GM23248 (cell line): ENCODE measurements around the gene LKAAEAR1. TPM values are rescaled to one million over a fixed set of nuclear protein-coding genes. Genes with fewer than 3 reads are reported as not detected.

Experiments used
- DNase-seq: peaks from one replicate; pipeline ENCODE4 v3.0.0-alpha.2; 2015
- H2AFZ ChIP-seq: fragments of 200-600 bp; sonication (generic); 2 replicates; pipeline ENCODE4 v1.6.1; 2016; ENCODE audit warnings: antibody characterized with exemption
- H3F3A ChIP-seq: fragments of 200-600 bp; sonication (generic); 2 replicates; pipeline ENCODE4 v1.6.1; 2016; ENCODE audit warnings: mild to moderate bottlenecking, antibody characterized with exemption, mixed run types; ENCODE audit not compliant: insufficient read depth
- H3K27ac ChIP-seq: fragments of 200-600 bp; sonication (generic); 2 replicates; pipeline ENCODE4 v1.5.1; 2016; ENCODE audit warnings: mild to moderate bottlenecking
- H3K27me3 ChIP-seq: fragments of 200-600 bp; sonication (generic); replicated peaks from 2 replicates; pipeline ENCODE4 v1.6.1; 2016; ENCODE audit warnings: mild to moderate bottlenecking; ENCODE audit not compliant: insufficient read depth
- H3K36me3 ChIP-seq: fragments of 200-600 bp; sonication (generic); 2 replicates; pipeline ENCODE4 v1.6.1; 2016; ENCODE audit warnings: low read depth, mild to moderate bottlenecking
- H3K4me1 ChIP-seq: fragments of 200-600 bp; sonication (generic); 2 replicates; pipeline ENCODE4 v1.6.1; 2016; ENCODE audit warnings: mild to moderate bottlenecking; ENCODE audit not compliant: insufficient read depth
- H3K4me2 ChIP-seq: fragments of 200-600 bp; sonication (generic); one replicate; pipeline ENCODE4 v1.6.1; 2016; ENCODE audit warnings: mild to moderate bottlenecking; ENCODE audit not compliant: unreplicated experiment
- H3K4me3 ChIP-seq: fragments of 200-600 bp; sonication (generic); 2 replicates; pipeline ENCODE4 v1.5.1; 2016; ENCODE audit warnings: mild to moderate bottlenecking
- H3K79me2 ChIP-seq: fragments of 200-600 bp; sonication (generic); 2 replicates; pipeline ENCODE4 v1.6.1; 2016; ENCODE audit warnings: mild to moderate bottlenecking; ENCODE audit not compliant: insufficient read depth
- H3K9ac ChIP-seq: fragments of 200-600 bp; sonication (generic); 2 replicates; pipeline ENCODE4 v1.6.1; 2016; ENCODE audit warnings: mild to moderate bottlenecking
- H3K9me2 ChIP-seq: fragments of 200-600 bp; sonication (generic); 2 replicates; pipeline ENCODE4 v1.6.1; 2016; ENCODE audit warnings: mixed run types, mild to moderate bottlenecking, moderate library complexity; ENCODE audit not compliant: insufficient read depth
- H3K9me3 ChIP-seq: fragments of 200-600 bp; sonication (generic); one replicate; pipeline ENCODE4 v1.6.1; 2017; ENCODE audit warnings: low read depth
- H4K20me1 ChIP-seq: fragments of 200-600 bp; sonication (generic); 2 replicates; pipeline ENCODE4 v1.6.0; 2016; ENCODE audit not compliant: insufficient read depth
- EZH2 ChIP-seq: fragments of 200-600 bp; sonication (generic); IDR thresholded peaks from 2 replicates; pipeline ENCODE4 v1.6.1; 2018; ENCODE audit warnings: antibody characterized with exemption, mild to moderate bottlenecking; ENCODE audit not compliant: insufficient read depth, poor library complexity, severe bottlenecking
- EZH2phosphoT487 ChIP-seq: fragments of 200-600 bp; sonication (generic); IDR thresholded peaks from 2 replicates; pipeline ENCODE4 v1.6.1; 2018; ENCODE audit warnings: antibody characterized with exemption, moderate library complexity, mild to moderate bottlenecking, low read depth; ENCODE audit not compliant: insufficient read depth
- WGBS, 2 experiments: methylation state at CpG; one replicate each; pipeline ENCODE4 v1.1.6; 2015 to 2017; ENCODE audit warnings: low lambda C conversion rate in 2 of 2, low coverage in 1 of 2; ENCODE audit errors: missing lambda C conversion rate in 2 of 2; 5-methylcytosine and 5-hydroxymethylcytosine counted together
- in situ Hi-C: fragments of 300-500 bp; cut with MboI; formaldehyde crosslinking; loops from 2 replicates; pipeline ENCODE4 v1.15.0; 2020
- polyA plus RNA-seq: library from polyadenylated mRNA; unstranded; fragments of >200 nt; fragmentation: Nextera tagmentation; extraction: Ambion mirVana; gene quantifications from 2 replicates; pipeline ENCODE4 v1.2.1, GENCODE V29; 2016
- total RNA-seq: library from RNA; depleted of rRNA; stranded (reverse); fragments of >200 nt; shearing (Covaris generic); gene quantifications from 2 replicates; pipeline ENCODE4 v1.2.3, GENCODE V29; 2014

The LKAAEAR1 gene
- total and polyA plus RNA-seq, 2 experiments from 2014 or later: 0.59 to 3.7 TPM

GRCh38 chr20:64039293-64040160, 44.7 kb downstream of the LKAAEAR1 start:
- in situ Hi-C loops: no loop called here
- peak; percentile 31 for DNase-seq
- peak overlapping the region; percentile 45 for H2AFZ ChIP-seq

GRCh38 chr20:64038565-64039292, 45.5 kb downstream of the LKAAEAR1 start:
- WGBS, 2 experiments: 2 to 3% methylated on average over 52 to 66 of the region's 91 CpGs
- peak; percentile 76 for DNase-seq
- in situ Hi-C loops: no loop called here

More at GRCh38 chr20:64039293-64040160, 44.7 kb downstream of the LKAAEAR1 start:
- TF ChIP-seq EZH2phosphoT487 (no peak), EZH2 (no peak)
- 26 to 29% methylated on average over 9 to 15 of the region's 17 CpGs for WGBS, 2 experiments
- Histone ChIP-seq H3K27ac (no peak overlapping the region), H3K79me2 (no peaks in the 10 kb centered on the region), H3K9me3 (no peaks in the 10 kb centered on the region), H3K27me3 (peaks cover 31% of the 10 kb centered on the region), H3K4me2 (peak overlapping the region; percentile 65), H3F3A (peaks cover 6% of the 10 kb centered on the region), H3K36me3 (no peaks in the 10 kb centered on the region), H3K9ac (no peak overlapping the region), H3K4me3 (peak overlapping the region; percentile 63), H3K9me2 (no peaks in the 10 kb centered on the region), H4K20me1 (no peaks in the 10 kb centered on the region), H3K4me1 (peaks cover 2% of the 10 kb centered on the region; the same call in 1 of the 2 replicates)

GRCh38 chr20:64038224-64038564, 46.0 kb downstream of the LKAAEAR1 start:
- no peaks in the 10 kb centered on the region for H3K9me3 ChIP-seq
- H3K36me3 ChIP-seq: no peaks in the 10 kb centered on the region
- in situ Hi-C loops: no loop called here
- H2AFZ ChIP-seq: no peak overlapping the region
- H3K9ac ChIP-seq: no peak overlapping the region
- no peak overlapping the region for H3K4me2 ChIP-seq
- no peaks in the 10 kb centered on the region for H3K9me2 ChIP-seq
- 7 to 17% methylated on average over 1 to 16 of the region's 30 CpGs for WGBS, 2 experiments
- TF ChIP-seq EZH2 (no peak), EZH2phosphoT487 (no peak)
- H4K20me1 ChIP-seq: no peaks in the 10 kb centered on the region
- no peaks in the 10 kb centered on the region for H3K4me1 ChIP-seq
- H3F3A ChIP-seq: no peaks in the 10 kb centered on the region
- peak overlapping the region; percentile 63; the same call in 1 of the 2 replicates for H3K4me3 ChIP-seq
- peaks cover 31% of the 10 kb centered on the region for H3K27me3 ChIP-seq
- DNase-seq: no peak
- no peaks in the 10 kb centered on the region for H3K79me2 ChIP-seq
- no peak overlapping the region for H3K27ac ChIP-seq

More at GRCh38 chr20:64038565-64039292, 45.5 kb downstream of the LKAAEAR1 start:
- Histone ChIP-seq H3K4me1 (no peaks in the 10 kb centered on the region), H4K20me1 (no peaks in the 10 kb centered on the region), H3K9me2 (no peaks in the 10 kb centered on the region), H3K4me3 (peak overlapping the region; percentile 63), H3K4me2 (peak overlapping the region; percentile 65), H3K36me3 (no peaks in the 10 kb centered on the region), H2AFZ (peak overlapping the region; percentile 45), H3K9ac (no peak overlapping the region), H3K27ac (no peak overlapping the region), H3K9me3 (no peaks in the 10 kb centered on the region), H3K79me2 (no peaks in the 10 kb centered on the region), H3K27me3 (peaks cover 31% of the 10 kb centered on the region), H3F3A (peaks cover 3% of the 10 kb centered on the region)
- no peak for TF ChIP-seq EZH2
- TF ChIP-seq EZH2phosphoT487: no peak

- peaks cover 31% of the 10 kb centered on the region for H3K27me3 ChIP-seq
- no peak overlapping the region for H2AFZ ChIP-seq
- no peaks in the 10 kb centered on the region for H3K9me2 ChIP-seq
- H3K36me3 ChIP-seq: no peaks in the 10 kb centered on the region
- H3K9ac ChIP-seq: no peak overlapping the region
- TF ChIP-seq EZH2: peak; percentile 39
- TF ChIP-seq EZH2phosphoT487: no peak
- no peaks in the 10 kb centered on the region for H4K20me1 ChIP-seq
- DNase-seq: no peak
- no peaks in the 10 kb centered on the region for H3K4me1 ChIP-seq
- H3K79me2 ChIP-seq: no peaks in the 10 kb centered on the region
- no peak overlapping the region for H3K4me2 ChIP-seq
- no peak overlapping the region for H3K27ac ChIP-seq
- no peaks in the 10 kb centered on the region for H3K9me3 ChIP-seq
- WGBS, 2 experiments: 9% methylated on average over 34 to 36 of the region's 36 CpGs
- in situ Hi-C loops: no loop called here
- H3K4me3 ChIP-seq: no peak overlapping the region
- no peaks in the 10 kb centered on the region for H3F3A ChIP-seq
These were observed 46.5 kb downstream of the LKAAEAR1 start for GRCh38 chr20:64037498-64038213.
